ENCODE measurements around the gene DENND1A.

DENND1A gene

DNA sequence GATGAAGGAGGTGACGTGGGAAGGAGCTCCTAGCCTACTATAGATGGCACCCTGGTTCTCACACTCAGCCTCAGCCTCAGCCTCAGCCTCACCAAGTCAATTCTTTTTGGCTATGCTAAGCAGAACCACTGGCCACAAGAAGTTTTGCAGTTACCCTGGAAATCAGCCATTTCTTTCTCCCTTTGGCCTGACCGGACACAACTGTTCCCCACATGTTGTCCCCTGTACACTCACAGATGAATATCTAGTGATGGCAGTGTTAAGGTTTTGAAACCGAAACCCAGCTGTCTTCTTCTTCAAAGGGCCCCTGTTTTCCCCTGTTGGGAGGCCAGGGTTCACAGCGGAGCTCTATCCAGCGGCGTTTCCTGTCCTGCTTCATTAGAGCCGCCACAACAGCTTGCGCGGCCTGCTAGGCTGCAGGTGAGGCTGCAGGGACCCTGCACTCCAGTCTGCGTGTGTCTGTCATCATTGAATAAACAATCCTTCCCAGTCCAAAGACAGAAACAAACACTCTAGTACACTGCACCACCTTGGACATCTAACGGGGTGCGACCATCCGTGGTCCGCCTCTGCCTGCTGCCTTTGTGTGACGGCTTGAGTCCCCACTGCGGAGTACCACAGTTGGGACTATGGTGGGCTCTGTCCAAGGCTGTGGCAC lies 250.5 kb downstream of the DENND1A start:
- no peak for DNase-seq

DNA sequence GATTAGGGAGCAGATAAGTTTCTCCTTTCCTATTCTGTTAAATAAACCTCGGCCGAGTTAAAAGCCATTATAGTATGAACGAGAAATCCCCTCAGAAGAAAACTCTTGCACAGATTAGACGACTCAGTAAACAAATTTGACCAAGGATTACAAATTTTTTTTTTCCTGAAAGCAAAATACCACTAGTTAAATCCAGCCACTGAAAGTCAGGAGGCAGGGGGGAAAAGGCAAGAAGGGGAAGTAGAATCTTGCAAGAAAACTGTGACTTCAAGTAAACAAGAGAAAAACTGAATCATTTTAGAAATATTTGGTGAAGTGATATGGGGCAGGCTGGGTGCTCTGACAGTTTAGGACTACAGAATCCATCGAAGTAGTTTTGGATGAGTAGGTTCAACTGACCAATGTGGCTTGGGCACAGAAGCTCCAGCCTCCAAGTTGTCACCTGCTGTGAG lies 251.0 kb downstream of the DENND1A start:
- DNase-seq: no peak

DNA sequence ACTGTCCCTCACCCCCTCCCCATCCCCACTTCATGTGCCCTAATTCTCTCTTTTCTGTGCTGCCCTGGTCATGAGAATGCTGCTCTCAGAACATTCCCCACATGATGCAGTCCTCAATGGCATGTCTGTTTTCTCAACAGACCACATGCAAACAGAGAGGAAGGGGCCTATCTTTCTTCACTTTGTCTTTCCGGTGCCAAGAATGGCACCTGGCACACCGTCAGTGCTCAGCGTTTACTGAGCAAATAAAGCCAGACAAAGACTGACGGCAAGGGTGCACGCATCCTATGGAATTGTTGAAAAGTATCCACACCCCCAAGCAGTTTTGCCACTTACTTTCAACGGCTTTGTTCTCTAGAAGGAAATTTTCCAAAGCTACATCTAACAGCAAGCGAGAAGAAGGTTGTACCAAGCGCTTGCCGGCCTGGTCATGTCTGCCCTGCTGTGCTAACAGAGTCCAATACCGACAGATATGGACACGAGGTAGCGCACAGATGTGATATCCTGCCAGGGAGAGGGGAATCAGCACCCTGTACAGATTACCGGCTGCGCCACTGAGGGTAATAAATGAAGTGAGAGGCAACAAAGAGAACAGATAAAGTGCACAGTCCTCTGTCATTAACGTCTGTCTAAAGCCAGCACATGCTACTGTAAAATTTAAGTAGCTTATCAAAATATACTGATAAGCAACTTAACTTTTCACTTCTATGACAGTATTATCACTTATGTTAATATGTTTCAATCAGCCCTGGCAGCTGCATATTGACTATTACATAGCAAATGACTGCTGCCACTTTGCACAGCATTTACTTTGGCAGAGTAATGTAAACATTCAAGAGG lies 251.7 kb downstream of the DENND1A start:
- DNase-seq: no peak

DNA sequence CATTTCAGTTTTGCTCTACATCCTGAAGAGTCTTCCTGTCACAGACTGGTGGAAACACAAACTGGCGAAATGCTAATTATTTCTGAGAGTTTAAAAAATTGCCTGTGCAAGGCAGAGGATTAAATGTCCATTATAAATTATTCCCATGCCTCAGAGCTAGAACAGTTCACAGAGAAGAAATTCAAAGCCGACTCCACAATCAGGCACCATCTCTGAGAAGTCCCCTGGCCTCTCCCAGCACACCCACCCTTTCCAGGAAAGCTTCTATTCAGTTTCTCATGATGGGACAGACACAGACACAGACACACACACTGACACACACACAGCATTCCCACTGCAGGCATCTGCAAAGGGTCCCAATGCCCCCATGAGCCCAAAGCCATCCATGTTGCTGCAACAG lies 253.1 kb downstream of the DENND1A start:
- DNase-seq: no peak

DNA sequence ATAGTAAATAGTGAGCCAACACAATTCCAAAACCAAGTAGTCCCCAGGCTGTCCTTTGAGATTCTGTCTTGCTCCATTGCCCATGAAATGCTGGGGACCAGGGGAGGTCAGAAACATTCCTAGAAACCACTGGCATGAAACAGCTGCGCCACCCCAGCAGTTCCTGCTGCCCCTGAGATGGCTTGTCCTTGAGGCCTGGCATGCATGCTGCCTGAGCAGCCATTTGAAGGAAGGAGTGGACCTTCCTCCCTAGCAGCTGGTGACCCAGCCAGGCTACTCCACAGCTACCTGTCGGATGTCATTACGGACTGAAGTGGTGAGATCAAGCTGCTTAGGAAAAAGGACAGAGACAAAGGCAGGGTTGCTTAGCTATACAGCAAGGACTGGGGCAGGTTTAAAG lies 260.6 kb downstream of the DENND1A start:
- no peak for DNase-seq

DNA sequence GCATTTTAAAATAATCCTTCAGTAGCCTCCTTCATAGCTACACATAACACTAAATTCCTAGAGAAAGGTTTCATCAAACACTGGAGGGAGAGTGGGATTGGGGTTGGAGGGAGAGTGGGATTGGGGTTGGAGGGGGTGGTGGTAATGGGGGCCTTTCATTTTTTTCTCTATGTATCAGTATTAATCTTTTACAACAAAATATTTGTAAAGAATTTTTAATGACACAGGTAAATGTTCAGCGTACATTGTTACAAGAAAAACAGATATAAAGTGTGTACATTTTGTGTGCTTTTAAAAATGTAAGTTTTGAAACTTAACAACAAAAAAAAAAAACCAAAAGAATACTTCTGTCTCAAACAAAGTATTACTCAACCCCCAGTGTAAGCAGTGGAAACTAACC lies 266.4 kb downstream of the DENND1A start:
- no peak for DNase-seq

DNA sequence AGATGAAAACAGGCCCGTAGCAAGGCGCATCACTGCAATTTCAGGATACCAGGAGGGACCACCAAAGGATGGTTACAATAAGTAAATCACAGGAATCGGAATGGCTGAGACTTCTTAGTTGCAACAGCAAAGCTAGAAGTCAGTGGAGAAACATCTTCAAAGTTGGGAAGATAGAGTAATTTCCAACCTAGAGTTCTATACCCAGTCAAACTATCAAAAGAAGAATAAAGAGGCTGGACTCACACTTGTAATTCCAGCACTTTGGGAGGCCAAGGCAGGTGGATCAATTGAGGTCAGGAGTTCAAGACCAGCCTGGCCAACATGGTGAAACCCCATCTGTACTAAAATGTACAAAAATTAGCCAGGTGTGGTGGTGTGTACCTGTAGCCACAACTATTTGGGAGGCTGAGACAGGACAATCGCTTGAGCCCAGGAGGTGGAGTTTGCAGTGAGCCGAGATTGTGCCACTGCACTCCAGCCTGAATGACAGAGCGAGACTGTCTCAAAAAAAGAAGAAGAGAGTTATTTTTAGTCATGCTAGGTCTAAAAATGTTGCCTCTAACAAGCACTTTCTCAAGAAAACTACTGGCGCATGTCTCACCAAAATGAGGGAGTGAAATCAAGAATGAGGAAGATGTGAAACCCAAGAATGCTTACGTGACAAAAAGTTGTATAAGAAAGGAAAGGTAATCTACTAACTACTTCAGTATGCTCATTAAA lies 267.7 kb downstream of the DENND1A start:
- DNase-seq: no peak

DNA sequence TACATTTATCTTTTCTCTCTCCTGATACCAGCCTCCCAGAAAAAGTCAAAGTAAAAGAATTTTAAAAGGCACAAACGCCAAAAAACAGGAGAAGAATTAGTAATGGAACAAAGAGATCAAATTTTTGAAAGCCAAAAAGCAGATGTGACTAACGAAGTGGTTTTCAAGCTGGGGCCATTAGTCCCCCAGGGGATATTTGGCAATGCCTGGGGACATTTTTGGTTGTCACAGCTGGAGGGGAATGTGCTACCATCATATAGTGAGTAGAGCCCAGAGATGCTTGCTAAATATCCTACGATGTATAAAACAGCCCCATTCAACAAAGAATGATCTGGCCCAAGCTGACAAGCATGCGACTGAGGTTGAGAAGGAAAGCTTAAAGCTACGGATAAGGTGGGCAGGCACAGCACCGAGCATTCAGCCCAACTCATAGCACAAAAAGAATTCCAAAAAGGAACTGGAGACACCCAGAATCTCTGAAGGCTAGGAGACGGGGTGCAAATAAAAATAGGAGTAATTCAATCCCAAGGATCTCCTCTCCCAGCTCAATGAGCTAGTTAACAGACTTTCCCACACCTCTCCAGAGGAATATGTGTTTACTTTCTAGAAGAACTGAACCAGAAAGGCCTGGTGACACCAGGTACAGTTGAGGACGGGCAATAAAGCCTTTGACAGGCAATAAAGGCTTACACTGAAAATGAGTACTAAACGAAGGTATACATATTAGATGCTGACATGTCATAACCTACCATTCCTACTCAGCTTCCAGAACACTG lies 269.0 kb downstream of the DENND1A start:
- DNase-seq: no peak

DNA sequence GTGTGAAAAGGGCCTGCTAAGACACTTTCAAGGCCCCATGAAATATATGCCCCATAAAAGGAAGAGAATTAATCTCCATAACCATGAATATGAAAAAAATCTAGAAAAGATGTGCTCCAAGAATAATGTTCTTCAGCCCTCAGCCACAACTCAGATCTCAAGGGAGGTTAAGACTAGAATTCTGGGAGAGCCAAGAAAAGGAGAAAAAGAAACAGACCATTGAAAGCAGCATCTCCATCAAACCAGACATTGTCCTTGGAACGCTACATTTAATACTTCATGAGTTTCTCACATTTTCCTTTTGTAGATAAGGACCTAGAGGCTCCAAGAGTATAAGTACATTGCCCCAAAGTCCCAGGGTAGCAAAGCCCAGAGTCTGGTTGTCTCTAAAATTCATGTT lies 270.6 kb downstream of the DENND1A start:
- no peak for DNase-seq

DNA sequence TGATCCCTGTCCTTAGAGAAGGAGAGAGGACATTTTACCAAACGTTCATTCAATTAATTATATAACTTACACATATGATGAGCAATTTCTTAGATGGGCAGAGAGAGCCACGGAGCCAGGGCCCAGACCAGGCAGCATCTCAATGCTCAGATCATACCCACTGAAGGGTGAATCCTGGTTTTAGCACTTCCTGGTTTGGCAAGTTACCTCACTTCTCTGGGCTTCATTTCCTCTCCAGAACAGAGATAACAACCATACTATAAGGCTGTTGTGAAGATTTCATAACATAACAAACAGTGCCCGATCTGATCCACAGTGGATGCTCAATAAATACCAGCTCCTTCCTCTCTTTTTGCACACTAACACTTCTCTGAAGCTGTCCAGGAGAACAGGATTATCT lies 271.1 kb downstream of the DENND1A start:
- no peak for DNase-seq

DNA sequence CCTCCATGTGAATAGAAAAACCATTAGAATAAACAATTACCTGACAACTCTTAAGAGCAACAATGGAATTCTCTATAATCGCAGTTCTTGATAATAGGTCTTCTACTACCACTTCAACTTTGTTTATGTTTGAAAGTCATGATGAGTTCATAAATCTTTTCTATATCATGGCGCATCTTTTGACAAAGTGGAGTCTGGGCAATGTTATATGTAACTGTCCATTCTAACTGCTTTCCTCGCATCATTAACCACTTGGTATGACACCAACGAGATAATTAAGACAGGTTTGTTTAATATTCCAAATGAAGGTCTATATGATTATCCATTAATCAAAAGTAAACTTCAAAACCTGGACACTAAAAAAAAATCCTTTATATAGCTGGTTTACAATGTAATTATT lies 272.0 kb downstream of the DENND1A start:
- DNase-seq: no peak

DNA sequence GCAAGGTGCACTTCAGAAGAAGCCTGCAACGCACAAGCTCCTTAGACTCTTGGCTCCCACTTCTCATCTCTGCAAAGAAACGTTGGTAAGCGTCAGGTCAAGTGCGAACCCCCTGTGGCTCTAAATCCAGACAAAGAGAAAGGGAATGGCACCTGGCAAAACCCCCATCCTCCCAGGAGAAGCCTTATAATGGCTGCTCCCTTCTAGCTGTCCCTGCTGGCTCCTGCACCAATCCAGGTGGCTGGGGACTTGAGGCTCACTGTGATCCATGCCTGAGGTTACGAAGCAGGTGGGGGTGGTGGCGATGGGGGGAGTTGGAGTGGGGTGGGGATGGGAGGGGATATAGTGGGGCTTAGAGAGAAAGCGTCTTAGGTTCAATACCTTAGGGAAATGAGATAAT lies 272.8 kb downstream of the DENND1A start:
- DNase-seq: no peak

DNA sequence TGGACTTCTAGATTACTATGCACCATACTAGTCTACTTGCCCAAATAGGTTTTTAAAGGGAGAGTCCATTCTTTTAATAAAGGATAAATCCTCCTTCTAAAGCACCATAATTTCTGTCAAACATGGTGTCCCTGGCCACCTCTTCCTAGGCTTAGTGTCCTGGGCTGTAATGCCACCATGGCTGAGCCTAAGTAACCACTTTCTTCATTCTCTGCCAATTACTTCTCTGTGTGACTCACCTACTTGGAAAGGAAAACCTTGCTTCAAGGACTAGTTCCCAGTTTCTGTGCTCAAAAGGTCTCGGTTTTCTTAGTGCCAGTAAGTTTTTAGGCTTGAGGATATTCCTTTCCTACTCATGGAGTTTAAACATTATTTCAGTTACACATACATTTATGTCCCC lies 273.4 kb downstream of the DENND1A start:
- no peak for DNase-seq

DNA sequence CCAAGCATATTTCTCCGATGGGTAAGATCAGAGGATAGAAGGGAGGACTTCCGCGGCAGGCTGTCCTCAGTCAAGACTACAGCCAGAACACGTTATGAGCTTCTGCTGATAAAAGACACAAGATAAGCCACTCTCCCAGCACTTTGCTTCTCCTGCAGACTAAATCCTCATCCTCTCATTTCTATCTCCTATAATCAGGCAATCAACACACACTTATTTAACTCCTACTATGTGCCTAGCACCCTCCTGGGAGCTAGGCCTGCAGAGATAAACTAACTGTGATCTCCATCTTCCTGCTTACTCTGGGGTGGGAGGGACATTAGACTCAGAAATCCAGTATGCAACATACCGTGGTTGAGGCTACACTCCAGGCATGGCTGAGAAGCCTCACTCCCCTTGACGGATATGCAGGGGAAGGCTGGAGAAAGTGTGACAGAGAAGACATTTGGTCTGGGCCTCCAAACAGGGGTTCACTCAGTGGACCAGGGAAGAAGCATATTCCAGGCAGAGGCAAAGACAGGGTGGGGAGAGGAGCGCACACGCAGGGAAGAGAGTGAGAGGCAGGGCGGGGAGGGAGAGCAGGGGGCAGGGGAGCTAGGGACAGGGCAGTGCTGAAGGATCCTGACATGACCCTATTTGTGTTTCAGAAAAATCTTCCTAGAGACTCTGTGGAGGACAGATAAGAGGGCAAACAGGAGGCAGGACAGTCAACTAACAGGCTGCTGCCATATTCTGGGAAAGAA lies 274.1 kb downstream of the DENND1A start:
- DNase-seq: no peak

DNA sequence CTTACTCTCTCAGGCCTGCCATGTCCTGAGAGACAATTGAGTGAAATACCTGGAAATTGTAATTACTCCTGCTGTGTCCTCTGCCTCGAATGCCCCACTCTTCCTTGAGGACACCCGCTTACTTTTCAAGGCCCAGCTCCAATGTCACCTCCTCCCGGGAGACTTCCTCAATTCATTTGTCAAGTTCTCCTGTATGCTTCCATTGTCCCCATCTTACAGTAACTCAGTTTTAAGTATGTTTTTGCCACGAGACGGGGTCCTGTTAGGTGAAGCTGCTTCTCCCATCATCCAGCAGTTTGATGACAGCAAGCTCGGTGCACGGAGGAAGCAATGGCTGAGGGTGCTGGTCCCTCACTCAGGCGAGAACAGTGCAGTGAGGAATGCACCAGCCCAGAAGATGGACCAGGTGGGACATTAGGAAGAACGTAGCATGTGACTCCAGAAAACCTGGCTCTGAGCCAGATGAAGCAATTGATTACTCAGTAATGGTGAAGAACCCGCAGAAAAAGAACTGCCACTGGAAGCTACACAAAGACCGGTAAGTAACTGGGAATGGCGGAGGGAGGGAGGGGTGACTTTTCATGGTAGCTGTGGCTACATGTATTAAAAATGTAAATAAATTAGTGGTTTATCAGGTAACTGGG lies 274.8 kb downstream of the DENND1A start:
- DNase-seq: no peak

DNA sequence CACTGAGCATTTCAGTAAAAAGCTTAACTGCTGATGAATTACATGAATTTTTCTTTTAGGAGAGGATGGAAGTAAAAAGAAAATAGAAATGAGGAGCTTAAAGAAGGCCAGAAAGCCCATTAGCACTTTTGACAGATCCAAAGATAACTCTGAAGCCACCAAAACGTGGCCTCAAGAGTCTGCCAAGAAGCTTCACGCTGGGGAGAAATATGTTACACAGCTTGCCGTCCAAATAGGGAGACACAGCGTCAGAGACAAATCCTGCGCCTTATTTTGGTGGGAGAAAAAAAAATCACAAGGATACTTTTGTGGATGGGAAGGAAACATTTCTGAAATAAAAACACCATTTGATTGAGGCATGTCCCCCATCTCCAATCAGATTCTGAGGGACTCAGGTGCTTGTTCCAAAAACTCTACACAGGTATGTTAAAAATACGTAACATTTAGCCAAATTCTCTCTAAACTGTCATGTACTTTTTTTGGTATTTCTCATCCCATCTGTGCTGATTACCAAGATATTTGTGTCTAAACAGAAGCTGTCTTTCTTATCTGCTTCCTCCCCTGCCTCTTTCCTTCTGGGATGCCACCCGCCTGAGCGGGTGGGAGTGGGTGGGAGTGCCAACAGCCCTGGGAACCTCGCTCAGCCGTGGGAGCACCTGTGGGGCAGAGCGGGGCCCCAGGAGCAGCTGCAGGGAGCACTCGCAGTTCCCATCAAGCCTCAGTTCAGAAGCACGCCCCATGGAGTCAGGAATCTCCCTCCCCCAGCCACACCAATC lies 275.5 kb downstream of the DENND1A start:
- no peak for DNase-seq

DNA sequence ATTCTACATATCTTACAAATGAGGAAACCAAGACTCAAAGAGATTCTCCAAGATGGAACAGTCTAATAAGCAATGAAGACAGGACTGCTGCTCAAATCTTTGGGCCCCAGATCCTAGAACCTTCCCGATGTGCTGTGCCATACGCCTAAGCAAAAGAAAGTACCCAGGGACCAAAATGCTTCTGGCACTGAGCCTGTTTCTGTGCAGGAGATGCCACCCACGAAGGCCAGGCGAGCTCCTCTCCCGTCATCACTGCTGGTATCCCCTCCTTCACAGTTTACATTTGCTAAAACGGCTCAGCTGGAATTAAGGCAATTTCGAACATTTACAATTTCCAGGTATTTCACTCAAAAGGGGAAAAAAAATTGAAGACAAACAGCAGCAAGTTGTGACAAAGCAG lies 277.5 kb downstream of the DENND1A start:
- no peak for DNase-seq

DNA sequence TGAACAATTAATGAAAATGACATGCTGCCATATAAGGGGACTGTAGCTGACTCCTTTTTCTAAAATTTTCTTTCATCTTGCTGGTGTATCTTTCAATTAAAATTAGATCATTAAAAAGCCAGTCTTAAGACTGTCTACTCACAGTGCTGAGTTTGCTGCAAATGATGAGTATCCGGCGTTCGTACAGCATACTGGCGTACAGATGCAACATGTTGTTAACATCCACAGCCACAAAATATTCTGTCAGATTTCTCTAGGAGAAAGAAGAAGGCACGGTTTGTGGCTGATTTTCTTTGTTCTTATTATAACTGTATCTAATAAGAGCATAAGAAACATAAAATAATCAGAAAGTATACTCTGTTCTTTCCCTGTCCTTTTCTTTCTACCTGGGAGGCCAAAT lies 278.1 kb downstream of the DENND1A start:
- no peak for DNase-seq

DNA sequence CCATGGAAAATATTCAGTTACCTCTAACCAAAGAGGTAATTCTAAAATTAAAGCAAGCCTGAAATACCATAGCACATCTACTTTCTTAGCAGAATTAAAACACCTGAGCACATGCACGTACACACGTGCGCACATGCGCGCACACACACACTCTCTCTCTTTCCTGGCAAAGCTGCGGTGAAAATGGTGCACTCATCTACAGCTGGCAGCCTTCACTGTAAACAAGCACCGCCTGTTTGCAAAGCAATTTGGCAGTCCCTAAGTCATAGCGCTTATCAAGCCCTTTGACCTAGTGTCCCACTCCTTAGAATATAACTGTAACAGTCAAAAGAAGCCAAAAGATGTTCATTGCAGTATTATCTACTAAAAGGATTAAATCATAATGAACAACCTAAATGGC lies 278.7 kb downstream of the DENND1A start:
- no peak for DNase-seq

DNA sequence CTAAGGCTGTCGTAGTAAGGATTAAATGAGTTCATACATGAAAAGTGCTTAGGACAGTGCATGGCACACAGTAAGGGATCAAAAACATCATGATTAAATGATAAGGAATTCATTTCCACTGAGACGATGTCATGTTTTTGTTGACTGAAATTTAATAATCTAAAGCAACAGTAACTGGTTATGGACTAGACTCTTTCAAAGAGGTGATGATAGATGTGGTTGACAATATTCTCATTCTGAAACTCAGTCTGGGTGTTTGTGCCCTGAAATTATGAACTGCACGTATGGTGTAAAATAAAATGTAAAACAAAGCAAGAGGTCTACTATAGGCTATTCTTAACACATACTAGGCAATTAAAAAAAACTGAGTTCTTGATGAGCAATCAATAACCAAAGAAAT lies 280.0 kb downstream of the DENND1A start:
- no peak for DNase-seq

DNA sequence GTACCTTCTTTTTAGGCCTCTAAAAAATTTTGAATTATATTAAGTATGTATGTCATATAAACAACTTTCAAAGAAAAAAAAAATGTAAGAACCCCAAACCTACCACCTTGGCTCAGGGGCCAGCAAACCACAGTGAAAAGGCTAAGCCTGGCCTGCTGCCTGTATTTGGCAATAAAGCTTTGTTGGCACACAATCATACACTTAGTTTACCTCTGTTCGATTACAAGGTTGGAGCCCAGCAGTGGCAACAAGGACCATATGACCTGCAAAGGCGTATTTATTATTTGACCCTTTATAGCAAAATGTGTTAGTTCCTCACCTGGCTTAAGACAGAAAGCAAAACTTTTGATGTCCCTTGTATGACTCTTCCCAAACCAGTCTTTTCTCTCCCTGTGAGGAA lies 282.8 kb downstream of the DENND1A start:
- no peak for DNase-seq
